Panc1 (cell line): ENCODE data around the gene ZNF629.

Experiments used
- CTCF ChIP-seq: fragments of 450-650 bp; IDR thresholded peaks from 2 replicates; pipeline ENCODE4 v1.5.1; 2017; ENCODE audit warnings: mild to moderate bottlenecking
- POLR2AphosphoS5 ChIP-seq: IDR thresholded peaks from 2 replicates; pipeline ENCODE4 v1.6.1; 2012; ENCODE audit warnings: mild to moderate bottlenecking, low read depth, low read length, moderate library complexity
- SIN3A ChIP-seq: IDR thresholded peaks from 2 replicates; pipeline ENCODE4 v1.6.1; 2012; ENCODE audit warnings: low read depth, mild to moderate bottlenecking, low read length, moderate library complexity, borderline replicate concordance; ENCODE audit not compliant: insufficient read depth

GRCh38 chr16:30783280-30784109, 3.5 kb downstream of the ZNF629 start:
- no peak for TF ChIP-seq CTCF
- TF ChIP-seq POLR2AphosphoS5 = no peak
- no peak for TF ChIP-seq SIN3A
